Stimulated activated CD8-positive, alpha-beta memory T cell treated with anti-CD3 and anti-CD28 coated beads, Interleukin-4, amount 100 ng/mL, for 24 hours (primary cell): ENCODE data around the gene CDHR4.
"Not testable (repeated sequence)": the region's sequence is repeated elsewhere in the genome, so short reads cannot be mapped to it uniquely, and the experiment has no call there.

ENCODE experiments used
- DNase-seq: peaks from one replicate; pipeline ENCODE4 v3.0.0-alpha.2; 2020; ENCODE audit warnings: low read depth

Gene CDHR4

DNA sequence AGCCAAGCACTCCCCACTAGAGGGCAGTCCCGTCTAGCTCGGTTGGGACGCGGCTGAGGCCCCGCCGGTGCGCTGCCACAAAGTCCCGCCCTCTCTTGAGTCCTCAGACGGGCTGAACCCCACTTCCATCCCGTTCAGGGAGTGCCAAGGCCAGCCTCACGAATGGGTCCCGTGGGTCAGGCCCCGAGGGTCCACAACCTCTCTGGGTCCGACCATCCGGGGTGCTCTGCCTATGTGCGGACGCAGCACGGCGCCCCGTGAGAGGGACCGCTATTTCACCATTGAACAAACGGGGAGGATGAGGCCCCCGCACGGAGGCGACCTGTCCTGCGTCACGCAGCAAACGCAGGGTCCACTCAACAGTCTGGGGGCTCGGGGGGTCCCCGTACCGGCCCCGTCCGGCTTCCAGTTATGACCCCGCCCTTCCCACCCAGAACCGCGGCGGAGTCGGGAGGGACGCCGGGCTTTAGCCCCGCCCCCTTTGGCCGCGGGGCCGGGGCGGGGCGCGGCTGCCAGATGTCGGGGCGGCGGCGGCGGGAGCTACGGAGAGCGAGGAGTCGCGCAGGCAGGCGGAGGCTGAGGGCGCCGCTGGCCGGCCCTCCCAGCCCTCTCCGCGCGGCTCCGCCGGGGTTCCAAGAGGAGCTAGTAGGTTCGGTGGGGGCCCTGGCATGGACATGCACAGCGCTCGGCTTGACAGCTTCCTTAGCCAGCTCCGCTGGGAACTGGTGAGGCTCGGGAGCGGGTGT lies 3.2 kb upstream of the CDHR4 start, which contains the start of gene INKA1:
Gene INKA1, plus strand, starts transcription at position 543 of the 746 bp plus-strand sequence. Its CDS starts 132 bp downstream, at position 675.
- DNase-seq, result peak; percentile 80

- no peak for DNase-seq
Measured at GRCh38 chr3:49801160-49801559, 1.5 kb upstream of the CDHR4 start.

DNA sequence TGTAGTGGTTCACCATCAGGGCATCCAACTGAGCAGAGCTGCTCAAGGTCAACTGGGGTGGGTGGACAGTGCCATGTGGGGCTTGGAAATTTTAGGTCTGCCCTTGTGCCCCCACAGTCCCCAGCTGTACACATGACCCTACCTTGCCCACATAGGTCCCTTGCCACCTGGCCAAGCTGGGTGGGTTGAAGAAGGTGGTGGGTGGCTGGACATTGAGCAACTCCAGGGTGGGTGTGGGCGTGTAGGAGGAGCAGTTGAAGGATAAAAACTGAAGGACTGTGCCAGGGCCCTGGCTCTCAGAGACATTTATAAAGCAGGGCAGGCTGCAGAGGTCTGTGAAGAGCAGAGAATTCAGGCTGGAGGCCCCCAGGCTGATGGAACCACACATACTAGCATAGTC lies 568 bp downstream of the CDHR4 start:
- no peak for DNase-seq

DNA sequence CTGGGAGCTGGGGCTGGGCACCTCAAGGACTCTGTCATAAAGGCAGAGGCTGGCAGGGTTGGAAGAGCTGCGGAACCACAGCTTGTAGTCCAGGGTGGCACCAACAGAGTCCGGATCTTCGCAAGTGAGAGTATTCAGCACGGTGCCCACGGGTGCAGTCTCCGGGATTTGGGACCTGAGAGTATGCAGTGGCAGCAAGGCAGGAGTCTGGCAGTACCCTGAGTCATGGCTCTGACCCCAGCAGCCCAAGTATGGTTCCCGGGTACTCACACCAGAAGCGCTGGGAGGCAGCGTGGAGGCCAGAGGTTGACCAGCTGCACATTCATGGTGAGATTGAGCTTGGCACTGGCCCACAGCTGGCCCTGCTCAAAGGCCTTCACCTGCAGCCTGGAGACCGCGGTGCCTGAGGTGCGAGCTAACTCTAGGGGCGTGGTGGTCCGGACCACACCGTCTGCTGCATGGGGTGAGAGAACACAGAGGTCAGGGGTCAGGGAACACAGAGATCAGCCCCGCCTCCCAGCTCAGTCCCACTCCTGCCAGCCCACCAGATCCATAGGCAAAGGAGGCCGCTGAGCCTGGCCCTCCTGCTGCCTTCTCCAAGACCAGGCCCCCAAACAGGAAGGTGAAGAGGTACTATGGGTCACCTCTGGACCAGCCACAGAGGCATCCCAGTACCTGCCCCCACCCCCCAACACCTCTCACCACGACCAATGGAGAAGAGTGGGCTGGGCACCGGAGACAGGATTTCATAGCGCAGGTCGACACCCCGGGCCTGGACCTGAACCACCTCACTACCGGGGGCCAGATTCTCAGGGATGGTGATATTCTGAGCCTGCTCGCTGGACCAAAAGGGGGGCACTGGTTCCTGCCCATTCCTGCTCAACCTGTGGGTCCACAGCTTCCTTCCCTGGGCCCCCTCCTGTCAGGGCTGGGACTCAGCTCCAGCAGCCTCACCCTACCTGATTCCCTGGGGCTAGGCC lies 4.5 kb downstream of the CDHR4 start:
- DNase-seq, result no peak

DNA sequence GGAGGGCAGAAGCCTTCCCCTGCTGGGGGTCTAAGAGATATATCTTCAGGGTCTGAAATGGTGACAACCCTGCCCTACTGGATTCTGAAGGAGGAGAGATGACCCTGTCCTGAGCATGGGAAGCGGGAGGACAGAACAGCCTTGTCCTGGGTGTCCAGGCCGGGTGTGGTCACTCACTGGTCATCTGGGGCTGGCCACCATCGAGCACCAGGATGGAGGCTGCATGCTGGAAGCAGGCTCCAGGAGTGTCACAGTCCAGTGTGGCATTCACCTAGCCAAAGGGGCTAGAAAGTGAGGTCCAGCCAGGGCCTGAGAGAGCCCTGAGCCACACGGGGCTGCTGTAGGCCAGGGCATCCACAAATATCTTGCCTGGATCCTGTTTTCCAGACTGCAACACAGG lies 5.2 kb downstream of the CDHR4 start:
- DNase-seq, result no peak

- DNase-seq, result no peak
Measured at GRCh38 chr3:49793486-49794085, 6.1 kb downstream of the CDHR4 start.

DNA sequence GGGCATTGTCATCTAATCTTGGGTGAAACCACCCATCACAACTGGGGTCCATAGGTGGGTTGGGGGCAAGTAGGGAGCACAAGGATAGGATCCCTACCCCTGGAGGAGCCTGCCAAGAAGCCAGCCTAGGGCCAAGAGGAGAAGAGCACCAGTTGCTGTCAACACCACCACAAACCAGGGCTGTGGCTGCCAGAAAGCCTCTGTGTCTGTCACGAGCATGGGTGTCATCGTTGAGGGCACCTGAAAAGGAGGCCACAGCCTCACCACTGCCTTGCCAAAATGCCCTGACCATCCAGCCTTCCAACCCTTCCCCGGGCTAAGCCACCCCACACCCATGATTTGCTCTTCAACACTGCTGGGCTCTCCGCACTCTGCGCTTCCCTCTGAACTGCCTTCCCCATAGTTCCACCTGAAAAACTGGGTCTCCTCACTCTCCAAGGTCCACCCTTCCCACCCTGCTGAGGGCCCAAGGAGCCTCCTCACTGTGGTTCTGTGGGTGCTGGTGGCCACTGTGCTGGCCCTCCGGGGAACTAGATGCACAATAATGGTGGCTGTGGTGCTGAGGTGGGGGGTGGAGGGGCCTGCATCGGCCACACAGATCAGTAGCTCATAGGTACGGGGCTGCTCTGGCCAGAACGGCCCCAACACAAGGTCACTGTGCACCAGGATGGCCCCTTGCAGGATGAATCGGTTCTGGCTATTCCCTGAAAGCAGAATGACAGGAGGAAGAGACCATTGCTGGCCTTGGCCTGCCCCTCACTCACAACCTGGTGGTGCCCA lies 7.1 kb downstream of the CDHR4 start:
- DNase-seq, result no peak

DNA sequence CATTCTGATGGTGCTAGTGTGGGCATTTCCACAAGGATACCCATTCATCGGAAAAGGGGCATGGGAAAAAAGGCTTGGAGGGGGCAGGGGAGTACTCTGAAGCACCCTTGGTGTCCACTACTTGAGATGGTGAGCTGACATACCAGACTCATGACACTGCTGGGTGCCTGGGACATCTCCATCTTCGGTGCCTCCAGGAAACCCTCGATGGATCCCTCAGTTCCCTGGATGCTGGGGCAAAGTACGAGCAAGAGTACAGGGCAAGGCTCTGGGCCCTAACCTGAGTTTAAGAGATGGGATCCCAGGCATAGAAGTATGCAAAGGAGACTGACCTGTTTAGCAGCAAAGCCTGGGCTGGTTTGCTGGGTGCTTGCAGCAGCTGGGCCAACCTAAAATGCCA lies 8.1 kb downstream of the CDHR4 start:
- DNase-seq, result no peak

GRCh38 chr3:49790626-49791411 lies 8.9 kb downstream of the CDHR4 start:
- no peak for DNase-seq

- DNase-seq, result no peak
Measured at GRCh38 chr3:49788056-49788455, 11.6 kb downstream of the CDHR4 start.

GRCh38 chr3:49787536-49787935 lies 12.1 kb downstream of the CDHR4 start:
- no peak for DNase-seq

GRCh38 chr3:49787182-49787464 lies 12.6 kb downstream of the CDHR4 start:
- no peak for DNase-seq

- DNase-seq, result peak; percentile 100
Measured at GRCh38 chr3:49786357-49787181, 13.1 kb downstream of the CDHR4 start, which contains the start of gene IP6K1. IP6K1 (minus strand) TSS chr3:49786542; CDS start chr3:49748040, 38,502 bp downstream.

DNA sequence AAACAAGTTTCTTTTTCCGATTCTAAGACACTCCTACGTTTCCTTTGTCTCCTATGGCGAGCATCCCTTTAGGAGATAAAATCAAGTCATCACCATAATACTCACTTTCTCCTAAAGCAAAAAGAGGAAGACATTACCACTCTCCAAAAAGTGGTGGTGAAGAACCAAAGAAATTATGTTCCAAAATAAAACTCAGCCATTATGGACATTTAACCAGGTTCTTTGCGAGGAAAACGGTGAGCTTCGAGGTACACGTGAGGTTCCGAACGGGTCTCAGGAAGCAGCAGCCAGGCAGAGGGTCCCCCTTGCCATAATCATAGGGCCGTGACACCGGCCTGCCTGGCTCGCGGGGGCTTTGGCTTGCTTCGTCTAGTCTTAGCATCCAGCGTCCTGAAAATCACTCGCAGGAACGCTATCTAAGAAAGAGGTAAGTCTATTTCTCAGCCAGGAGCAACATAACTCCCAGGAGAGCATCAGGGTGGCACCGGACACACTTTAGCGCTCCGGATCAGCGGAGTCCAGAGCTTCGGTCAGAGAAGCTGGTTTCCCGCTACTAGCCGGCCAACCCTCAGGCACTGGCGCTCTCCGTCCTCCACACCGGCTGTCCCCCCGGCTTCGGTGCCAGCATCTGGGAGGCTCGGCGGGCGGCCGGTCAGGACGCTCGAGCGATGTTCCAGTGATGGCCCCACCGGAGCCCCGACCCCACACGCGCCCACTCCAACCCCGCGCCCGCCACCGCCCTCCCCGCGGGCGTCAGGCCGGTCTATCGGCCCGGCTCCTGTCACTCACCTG lies 13.9 kb downstream of the CDHR4 start:
- DNase-seq, result no peak

DNA sequence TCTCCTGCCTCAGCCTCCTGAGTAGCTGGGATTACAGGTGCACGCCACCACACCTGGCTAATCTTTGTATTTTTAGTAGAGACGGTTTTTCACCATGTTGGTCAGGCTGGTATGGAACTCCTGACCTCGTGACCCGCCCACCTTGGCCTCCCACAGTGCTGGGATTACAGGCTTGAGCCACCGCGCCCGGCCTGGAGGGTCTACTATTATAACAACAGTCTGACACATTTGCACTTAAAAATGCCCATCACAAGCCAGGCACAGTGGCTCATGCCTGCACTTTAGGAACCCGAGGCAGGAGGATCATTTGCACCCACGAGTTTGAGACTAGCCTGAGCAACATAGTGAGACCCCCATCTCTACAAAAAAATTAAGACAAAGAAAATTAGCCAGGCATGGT lies 17.4 kb downstream of the CDHR4 start:
- not testable (repeated sequence) for DNase-seq

GRCh38 chr3:49781415-49782199 lies 18.1 kb downstream of the CDHR4 start:
- no peak for DNase-seq

- not testable (repeated sequence) for DNase-seq
Measured at GRCh38 chr3:49780975-49781365, 18.7 kb downstream of the CDHR4 start.
